OCI-LY7 (cell line): ENCODE data around the gene BTBD2.

ENCODE experiments used
- EZH2phosphoT487 ChIP-seq: fragments of 200-600 bp; sonication (generic); IDR thresholded peaks from 2 replicates; pipeline ENCODE4 v1.6.1; 2018; ENCODE audit warnings: low read depth, borderline replicate concordance, mild to moderate bottlenecking, mixed run types, antibody characterized with exemption, low read length, moderate library complexity, mixed read lengths
- TF ChIP-seq, protein P1 (sequence below): fragments of 200-600 bp; sonication (generic); conservative IDR thresholded peaks from 2 replicates; pipeline ENCODE4 v1.5.1; 2014; ENCODE audit warnings: mild to moderate bottlenecking, antibody characterized with exemption, low read length, moderate library complexity, mixed read lengths

DNA sequence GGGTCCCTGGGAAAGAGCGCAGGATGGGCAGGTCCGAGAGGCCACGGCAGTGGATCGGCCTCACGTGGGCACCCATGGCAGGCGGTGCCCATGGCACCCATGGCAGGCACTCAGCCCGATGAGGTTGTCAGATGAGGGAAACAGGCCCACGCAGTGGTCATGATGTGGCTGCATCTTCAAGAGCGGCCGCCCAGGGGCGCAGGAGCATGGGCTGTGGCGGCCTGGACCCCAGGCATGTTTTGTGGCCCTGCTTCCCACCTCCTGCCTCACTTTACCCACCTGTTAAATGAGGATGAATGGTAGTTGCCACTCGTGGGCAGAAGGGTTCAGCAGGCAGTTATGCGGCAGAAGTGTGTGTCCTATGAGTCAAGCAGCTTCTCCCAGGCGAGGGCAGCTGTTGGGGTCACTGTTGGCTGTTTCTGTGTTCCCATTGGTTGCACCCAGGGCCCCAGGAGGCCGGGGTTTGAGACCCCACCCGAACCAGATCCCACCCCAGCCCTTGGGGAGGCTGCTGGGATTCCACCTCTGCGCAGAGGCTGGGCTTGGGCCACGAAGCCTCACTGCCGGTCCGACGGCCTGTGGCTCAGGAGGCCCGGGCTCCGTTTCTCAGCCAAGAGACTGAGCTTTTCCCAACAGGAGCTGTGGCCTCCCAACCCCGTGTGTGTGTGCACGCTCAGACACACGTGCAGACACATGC, 44.6 kb downstream of the BTBD2 start:
- no peak for TF ChIP-seq EZH2phosphoT487
- TF ChIP-seq, protein P1, sequence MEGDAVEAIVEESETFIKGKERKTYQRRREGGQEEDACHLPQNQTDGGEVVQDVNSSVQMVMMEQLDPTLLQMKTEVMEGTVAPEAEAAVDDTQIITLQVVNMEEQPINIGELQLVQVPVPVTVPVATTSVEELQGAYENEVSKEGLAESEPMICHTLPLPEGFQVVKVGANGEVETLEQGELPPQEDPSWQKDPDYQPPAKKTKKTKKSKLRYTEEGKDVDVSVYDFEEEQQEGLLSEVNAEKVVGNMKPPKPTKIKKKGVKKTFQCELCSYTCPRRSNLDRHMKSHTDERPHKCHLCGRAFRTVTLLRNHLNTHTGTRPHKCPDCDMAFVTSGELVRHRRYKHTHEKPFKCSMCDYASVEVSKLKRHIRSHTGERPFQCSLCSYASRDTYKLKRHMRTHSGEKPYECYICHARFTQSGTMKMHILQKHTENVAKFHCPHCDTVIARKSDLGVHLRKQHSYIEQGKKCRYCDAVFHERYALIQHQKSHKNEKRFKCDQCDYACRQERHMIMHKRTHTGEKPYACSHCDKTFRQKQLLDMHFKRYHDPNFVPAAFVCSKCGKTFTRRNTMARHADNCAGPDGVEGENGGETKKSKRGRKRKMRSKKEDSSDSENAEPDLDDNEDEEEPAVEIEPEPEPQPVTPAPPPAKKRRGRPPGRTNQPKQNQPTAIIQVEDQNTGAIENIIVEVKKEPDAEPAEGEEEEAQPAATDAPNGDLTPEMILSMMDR: no peak
